NOMO-1 treated with dmso at 0.1 percent for 144 hours (cell line): Measurements from ENCODE around the gene DRD3.

Experiments
- DNase-seq: peaks from one replicate; lab custom pipeline; 2025; ENCODE audit not compliant: unreplicated experiment; lab: John Stamatoyannopoulos, UW

DRD3 gene

DNA sequence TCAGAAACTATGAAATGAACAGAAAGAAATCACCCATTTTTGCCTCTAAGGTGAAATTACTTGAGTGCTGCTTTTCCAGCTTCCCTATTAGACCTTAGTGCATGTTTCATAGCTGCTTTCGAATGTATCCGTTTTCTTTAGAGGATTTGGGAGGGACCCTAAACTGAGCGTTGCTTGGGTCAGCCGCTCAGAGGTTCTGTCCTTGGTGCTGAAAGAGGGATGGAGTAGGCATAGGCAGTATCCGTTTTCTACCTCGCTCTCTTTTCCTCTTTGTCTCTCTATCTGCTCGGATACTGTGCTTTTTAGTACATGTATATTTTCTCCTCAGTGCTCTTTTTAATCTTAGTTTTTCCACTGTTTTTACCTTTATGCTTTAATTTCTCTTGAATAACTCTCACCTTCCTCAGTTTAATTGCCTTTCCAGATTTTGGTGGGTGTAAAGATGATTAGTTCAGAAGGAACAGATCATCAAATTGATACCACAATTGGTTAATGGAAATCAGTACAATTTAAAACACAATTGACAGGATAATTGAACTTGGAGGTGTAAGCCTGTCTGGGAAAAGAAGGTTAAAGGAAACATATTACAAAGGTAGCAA is at the start of gene DRD3:
DRD3 (minus strand) TSS at position 283 of the 599 bp plus-strand sequence. CDS start 7,060 bp downstream, outside the sequence.
- DNase-seq, result no peak

DNA sequence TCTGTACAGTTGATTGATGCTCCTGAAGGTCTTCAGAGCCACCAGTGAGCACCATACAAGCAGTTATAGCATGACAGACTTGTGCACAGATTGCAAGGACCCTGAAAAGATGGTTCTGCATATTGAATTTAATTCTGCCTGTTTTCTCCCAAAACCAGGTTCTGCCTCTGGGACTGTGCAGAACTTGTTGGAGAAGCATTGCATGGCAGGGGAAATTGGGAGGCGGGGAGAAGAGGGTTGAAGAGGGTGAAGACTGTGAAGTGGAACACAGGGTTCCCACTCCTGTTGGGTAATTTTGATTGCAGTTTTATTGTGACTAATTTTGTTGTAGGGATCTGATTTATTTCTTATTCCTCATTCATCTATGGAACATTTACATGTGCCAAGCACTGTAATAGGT is 48.2 kb upstream of the DRD3 start:
- no peak for DNase-seq

DNA sequence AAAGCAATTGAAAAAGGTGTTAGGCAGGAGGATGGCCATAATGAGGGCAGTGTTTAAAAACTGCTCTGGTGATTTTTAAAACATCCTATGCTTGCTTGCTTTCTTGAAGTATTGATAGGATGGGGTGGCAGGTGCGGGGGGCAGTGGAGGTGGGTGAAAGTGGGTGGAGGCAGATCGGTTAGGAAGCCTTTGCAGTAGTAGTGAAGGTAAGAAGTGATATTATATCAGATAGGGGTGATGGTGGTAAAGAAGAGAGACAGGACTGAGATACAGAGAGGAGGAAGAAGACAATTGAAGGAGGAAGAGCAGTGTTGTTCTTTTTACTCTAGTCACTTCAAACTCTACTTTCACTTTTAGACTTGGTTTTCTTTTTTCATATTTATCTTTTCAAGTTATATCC is 47.5 kb upstream of the DRD3 start:
- DNase-seq, result no peak

DNA sequence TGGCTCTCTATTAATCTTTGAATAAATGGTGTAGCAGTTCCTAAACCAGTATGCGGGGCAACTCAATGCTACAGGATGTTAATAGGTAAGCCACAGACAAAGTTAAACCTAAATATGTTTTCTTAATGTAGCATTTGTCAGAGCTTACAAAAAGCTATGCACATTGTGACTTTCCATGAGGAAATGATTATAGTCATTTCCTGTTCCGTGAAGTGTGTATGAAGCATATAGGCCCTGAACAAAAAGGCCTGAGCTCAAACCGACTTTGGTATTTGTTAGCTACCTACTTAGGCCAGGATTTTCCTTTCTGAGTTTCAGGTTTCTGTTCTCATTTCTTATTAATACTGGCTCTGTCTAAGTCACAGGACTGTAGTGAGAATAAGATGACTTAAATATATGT is 44.3 kb upstream of the DRD3 start:
- DNase-seq, result no peak

DNA sequence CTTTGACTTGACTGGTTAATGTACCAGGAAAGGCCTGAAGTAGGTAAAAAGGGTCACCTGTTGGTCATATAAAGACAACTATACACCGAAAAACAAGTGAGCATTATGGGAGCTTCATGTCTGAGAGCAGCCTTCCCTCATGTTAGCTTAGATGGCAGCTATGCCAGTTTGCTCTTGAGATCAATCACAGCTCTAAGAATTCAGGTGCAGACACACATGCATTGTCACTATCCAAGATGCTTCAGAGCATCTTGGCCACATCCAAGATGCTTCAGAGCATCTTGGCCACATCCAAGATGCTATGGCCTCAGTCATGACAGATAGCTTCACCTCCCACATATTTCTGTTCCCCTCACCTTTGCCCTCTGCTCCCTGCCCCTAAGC is 43.0 kb upstream of the DRD3 start:
- no peak for DNase-seq

DNA sequence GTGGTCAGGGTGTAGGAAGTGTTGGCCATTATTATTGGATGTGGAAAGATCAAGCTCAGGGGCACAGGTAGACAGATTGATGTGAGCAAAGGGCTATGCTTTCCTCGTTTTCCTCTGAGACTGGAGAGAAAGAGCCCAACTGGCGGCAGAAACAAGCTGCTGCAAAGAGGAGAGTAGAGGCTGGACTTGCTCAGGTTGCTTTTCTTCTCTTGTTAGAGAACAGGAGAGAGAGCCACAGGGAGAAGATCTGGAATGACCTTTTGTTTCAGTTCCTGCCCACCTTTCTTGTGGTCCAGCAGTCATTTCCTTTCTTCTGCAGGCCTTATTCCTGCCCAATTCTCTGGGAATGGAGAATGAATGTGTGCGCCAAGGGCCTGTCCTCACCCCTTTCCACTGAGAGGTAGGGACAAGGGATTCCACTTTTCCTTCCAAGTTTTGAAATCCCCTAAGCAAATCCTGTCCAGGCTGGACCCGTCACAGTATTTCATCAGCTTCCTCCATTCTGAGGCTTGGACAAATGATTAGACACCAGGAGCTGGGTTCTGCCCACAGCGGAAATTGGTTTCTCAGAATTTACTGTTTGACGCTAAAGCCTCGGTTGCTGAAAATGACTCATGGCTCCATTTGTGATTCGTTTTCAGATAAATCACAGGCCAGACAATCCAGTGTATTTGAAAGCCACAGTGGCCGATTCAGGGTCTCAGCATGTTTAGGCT is 42.5 kb upstream of the DRD3 start:
- no peak for DNase-seq

DNA sequence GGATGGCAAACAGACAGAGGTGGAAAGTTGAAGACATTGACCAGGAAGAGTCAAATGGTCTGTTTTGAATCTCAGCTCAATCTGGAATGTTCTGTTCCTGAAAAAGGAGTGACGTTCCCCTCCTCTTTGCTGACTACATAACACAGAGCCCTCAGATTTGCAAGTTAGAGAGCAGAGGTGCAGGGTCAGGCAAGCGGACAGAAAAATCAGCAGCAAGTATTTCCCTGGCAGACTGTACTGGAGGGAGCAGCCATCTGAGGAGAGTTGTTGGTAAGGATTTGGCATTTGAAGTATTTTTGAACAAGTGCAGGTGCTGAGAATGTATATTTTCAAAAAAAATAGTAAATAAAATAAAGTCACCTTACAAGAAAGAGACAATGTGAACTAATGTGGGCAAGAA is 40.9 kb upstream of the DRD3 start:
- DNase-seq, result no peak

DNA sequence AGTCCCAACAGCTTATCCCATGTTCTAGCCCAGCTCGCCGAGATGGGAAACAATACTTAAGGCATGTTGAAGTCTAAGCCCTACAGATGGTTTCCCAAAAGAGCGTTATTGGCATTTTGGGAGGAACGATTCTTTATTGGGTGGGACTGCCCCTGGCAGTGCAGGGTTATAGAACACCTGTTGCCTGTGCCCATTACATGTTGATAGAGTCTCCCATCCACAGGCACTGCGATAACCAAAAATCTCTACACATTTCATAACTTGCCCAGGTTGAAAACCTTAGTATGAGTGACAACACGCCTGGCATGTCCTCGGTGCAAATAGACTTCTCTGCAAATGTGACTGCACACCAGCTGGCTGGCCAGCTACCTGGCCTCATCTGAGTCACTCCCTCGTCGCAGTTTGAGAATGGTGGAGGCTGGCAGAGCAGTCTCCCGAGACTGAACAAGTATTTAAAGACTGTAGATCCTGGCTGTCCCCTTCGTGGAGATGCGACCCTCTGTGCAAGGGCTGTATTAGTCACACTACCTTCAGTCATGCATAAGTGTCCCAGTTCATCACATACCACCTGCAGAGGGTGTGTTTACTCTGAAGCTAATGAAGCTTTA is 39.8 kb upstream of the DRD3 start:
- no peak for DNase-seq

DNA sequence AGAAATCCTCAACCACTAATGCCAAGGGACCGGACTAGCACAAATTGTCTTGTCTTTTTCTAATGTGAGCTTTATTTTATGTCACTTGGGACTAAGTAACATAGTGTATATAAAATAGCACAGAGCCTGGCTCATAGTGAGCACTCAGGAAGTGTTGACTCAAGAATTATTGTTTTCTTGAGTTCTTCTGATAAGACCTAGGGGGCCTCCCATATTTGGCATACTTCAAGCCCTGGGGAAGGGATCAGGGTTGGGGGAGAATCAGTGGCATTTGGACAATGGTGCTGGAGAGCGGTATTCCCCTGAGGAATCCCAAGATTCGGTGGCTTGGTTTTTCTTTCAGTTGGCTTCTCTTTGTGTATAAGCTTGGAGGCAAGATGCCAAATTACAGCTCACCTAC is 39.2 kb upstream of the DRD3 start:
- no peak for DNase-seq

DNA sequence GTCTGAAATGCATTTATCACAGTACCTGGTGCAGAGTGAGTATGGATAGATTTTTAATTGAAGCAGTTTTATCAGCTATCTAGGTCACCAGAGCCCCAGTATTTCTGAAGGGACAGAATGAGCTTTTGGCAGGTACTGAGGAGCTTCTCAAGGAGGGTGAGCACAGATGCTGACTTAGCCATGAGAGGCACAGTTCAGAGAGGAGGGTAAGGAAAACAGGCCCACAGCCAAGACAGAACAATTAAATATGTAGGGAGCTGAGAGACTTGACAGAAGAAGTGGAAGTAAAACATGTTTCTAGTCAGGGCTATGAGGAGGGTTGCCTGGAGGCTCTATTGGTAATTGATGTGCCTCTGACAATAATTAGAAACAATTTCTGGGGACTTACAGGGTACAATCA is 38.4 kb upstream of the DRD3 start:
- no peak for DNase-seq

DNA sequence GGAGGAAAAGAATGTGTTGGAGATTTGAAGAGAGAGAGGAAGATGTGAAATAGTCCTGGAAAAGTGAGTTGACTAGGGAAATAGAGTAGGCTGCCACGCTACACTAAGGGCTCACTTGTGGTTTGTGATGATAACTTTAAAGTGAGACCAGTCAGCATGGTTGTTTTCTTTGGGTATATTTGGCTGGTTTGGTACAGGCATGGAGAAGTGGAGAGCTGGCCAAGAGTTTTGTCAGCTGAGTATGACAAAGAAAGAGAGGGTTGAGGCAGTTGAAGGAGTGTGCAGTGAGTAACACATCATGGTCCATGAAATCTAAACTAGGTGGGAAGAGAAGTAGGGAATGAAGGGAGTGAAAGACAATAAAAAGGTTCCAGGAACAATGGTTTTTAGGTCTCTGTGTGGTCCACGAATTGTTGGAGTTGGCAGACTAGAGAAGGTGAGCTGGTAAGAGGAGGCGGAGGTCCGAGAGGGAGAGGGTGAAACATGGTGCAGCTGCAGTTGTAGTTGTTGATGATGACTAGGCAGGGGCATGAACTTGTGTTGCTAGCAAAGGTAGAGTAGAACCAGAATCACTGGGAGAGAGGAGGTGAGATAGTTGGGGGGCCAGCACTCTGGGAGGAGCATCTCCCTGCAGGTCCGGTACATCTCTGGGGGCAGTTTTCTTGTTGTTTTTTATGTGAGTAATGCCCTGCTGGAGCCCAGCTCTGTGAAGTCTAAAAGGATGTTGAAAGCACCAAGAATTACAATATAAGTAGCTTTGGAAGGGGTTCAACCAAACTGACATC is 37.5 kb upstream of the DRD3 start:
- no peak for DNase-seq

DNA sequence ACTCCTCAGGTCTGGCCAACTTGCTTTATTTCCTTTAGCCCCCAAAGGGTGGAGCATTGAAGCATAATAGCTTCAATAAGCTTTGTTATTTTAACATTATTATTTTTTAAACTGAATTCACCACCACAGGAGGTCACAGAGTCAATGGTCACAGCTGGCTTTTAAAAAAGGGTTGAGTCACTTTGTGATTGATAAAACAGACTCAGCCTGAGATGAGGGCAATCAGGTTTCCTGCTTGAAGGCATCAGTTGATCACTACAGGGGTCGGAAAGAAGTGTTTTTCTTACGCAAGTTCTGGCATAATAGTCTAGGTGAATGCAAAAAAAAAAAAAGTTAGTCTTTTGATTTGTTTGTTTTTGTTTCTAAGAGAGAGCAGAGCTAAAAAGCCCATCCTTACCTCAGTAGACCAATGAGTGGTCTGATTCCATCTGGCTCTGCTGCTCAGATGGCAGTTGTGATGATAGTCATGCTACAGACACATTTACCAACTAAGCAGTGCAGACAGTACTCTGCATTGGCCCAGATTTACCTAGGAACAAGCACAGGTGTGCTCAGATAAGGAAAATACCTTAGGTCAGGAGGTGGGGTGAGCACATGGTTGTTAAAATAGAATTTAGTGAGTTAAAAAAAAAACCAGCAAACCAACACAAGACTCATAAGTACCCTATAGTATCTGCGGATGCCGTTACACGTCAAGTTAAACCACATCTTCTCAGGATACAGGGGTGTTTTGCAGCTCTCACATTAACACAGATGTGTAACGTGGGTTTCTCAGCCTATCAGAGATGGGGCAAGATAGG is 35.9 kb upstream of the DRD3 start:
- no peak for DNase-seq

DNA sequence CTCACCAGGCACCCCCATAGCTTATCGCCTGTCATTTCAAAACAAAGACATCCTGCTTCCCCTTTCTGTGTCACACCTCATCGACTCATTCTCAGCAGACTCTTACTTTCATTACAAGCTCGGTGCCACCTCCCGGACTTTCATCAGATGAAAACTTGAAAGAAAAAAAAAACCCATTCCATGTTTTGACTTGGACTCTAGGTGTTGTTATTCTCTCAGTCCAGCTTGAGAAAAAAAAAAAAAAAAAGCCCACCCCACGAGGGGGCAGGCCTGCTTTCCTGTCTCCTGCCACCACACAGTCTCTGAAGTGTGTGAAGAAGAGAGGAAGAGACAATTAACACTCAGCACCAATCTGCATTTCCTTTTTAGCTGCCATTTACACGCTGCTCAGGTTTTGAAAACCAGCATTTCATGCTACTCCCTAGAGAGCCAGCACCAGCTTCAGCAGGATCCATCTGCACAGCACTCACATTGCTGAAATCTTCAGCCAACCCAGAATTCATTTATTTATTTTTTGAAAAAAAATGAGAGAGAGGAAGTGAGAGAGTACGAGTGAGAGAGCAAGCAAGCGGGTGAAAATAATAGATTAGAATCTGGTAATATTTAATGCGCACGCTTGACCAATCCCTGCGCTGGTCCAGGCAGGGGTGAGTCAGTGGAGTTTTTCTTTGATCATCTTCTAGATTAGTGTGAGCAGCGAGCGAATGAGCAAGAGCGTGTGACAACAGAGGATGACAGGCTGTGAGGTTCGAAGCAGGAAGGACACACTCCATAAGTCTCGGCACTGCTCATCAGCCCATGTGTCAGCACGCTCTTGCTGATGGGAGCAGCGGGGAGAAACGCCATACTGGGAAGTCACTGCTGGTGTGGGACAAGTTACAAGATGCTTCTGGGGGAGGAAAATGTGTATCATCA is 35.0 kb upstream of the DRD3 start:
- DNase-seq, result peak; percentile 64

DNA sequence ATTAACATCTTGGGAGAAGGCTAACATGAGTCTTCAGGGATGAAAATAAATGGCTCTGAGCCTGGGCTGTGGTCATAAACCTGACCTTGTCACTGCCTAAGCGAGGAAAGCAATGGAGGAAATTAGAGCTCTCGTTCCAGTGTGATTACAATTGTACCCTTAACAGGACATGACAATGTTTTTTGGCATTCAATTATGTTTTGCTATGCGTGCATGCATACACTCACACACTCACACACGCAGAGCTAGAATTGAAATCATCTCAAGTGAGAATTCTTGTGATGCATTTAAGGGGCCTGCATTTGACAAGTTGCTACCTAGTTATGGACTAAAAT is 34.4 kb upstream of the DRD3 start:
- DNase-seq, result no peak

DNA sequence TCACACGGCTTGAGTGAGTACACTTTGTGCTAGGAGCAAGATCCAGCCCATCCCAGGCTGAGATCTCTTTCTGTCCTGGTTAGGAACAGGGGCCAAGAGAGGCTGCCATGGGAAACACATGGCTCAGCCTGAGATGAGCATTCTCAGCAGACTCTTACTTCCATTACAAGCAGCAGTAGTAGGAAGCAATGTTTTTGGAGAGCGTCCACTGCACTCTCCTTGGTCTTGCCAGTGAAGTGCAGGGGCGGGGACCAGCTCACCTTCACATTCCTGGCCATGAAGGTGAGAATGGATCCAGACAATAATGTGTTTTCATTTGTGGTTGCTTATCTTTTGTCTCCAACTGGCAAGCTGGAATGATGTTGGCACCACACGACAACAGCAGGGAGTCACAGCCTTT is 33.8 kb upstream of the DRD3 start:
- no peak for DNase-seq

DNA sequence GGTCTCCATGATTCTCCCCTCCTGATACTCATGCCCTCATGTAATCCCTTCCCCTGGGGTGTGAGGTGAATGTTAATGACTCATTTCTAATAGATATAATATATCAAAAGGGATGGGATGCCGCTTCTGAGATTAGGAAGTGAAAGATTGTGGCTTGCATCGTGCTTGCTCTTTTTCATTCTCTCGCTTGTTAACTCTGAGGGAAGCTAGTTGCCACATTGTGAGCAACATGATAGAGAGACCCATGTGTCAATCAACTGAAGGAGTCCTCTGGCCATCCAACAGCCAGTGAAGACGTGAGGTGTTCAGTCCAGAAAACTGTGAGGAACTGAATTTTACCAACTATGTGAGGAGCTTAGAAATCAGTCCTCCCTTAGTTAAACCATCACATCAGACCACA is 28.9 kb upstream of the DRD3 start:
- DNase-seq, result no peak

DNA sequence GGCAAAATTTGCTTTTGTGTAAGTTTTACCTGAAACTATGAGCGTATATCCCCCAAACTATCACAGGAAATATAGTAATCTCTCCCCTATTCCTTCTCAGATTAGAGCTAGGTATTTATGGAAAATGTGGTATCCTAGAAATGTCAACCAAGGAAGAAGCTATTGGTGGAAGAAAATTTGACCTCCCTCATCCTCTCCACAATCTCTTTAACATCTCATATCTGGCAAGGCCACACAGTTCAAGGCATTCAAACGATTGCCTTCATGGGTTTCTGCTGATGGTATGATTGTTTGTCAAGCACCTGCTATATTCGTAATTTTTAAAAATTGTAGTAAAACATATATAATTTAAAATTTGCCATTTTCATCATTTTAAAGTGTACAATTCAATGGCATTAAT is 27.5 kb upstream of the DRD3 start:
- DNase-seq, result no peak

DNA sequence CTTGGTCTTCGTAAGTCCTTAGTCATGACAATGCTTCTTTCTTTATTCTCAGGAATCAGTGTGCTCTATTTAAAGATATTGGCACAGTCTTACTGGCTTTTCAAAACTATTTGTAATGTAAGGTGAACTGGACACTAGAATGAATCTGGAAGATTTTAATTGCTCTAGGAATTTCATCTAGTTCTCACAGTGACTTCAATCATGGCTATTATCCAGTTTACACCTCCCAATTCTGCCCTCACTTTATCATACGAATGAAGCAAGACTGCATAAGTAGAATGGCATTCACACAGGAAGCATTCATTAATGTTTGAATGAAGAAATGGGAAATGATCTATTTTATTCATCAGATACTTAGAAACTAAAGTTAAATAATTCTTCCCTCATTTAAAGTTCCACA is 26.7 kb upstream of the DRD3 start:
- DNase-seq, result no peak

DNA sequence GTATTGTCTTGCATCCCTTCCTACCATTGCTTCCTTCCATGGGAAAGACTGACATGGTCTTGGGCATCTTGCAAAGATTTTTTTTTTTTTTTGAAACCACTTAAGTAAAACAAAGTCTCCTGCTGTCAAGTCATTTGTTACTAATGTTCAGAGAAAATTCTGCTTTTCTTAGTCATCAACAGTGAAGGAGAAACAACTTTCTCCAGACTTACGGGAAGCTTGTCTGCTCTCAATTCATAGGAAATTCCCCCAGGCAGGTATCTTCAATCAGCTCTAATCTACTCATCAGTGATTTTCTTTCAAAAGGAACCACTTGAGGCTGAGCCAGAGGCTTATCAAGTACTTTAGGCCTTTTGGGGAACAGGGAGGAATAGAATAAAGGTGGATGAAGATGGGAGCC is 15.9 kb upstream of the DRD3 start:
- DNase-seq, result no peak

DNA sequence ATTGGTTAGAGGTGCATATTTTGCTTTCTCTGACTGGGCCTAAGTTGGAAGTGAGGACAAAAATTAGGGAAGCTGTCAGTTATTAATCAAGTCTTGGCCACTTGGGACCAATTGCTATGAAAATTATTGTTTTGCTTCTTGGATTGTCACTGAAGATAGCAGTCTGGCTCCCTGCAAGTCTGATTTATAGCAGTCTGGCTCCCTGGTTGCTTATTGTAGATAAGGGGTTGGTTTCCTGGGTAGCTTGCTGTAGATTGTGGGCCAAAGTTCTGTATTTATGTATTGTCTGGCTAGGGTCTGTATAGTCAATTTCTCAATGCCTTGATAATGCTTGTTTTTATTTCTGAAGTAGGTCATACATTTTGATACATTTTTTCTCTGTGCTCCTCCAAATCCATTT is 13.3 kb upstream of the DRD3 start:
- no peak for DNase-seq
